HCT116 (cell line): ENCODE data around the gene LRP2. TPM values are rescaled to one million over a fixed set of nuclear protein-coding genes. Genes with fewer than 3 reads are reported as not detected.
"Not testable (repeated sequence)": the region's sequence is repeated elsewhere in the genome, so short reads cannot be mapped to it uniquely, and the experiment has no call there.

Experiments
- ATAC-seq: fragments of 200-7000 bp; cut with Tn5 transposase; 2 replicates; pipeline ENCODE4 v1.9.1; 2020; ENCODE audit warnings: mild to moderate bottlenecking, moderate library complexity
- BruUV-seq: library from RNA; stranded (reverse); fragments of 400-500 nt; replicated peaks from 2 replicates; lab custom pipeline; 2021; lab: Mats Ljungman, UMichigan
- CTCF ChIA-PET: fragments of 300-600 bp; sonication (Branson Sonifier 250); formaldehyde crosslinking; loops from one replicate; lab custom pipeline; 2021; ENCODE audit warnings: antibody characterized with exemption; lab: Charles Lee
- POLR2A ChIA-PET: fragments of 300-600, 350-600 bp; sonication (Branson Sonifier 250); formaldehyde crosslinking; loops from one replicate; lab custom pipeline; 2021; ENCODE audit warnings: antibody characterized with exemption; lab: Charles Lee
- RAD21 ChIA-PET, 2 experiments: fragments of 300-600 bp; sonication (Branson Sonifier 250); formaldehyde crosslinking; loops; one replicate each; lab custom pipeline; 2023; ENCODE audit warnings: low total read pairs in 2 of 2; ENCODE audit not compliant: uncharacterized antibody in 2 of 2, unreplicated experiment in 2 of 2, low non-redundant PET in 1 of 2; lab: Charles Lee
- DNase-seq: peaks from one replicate; pipeline ENCODE4 v3.0.0-alpha.2; 2010; ENCODE audit warnings: low read depth, low spot score
- H2AFZ ChIP-seq: fragments of 200-600 bp; shearing (Covaris generic), sonication (generic); 2 replicates; pipeline ENCODE4 v1.6.1; 2017; ENCODE audit warnings: low read depth, mixed run types, mixed read lengths, antibody characterized with exemption, low read length; ENCODE audit not compliant: poor library complexity, severe bottlenecking
- H3K27ac ChIP-seq: 2 replicates; pipeline ENCODE4 v1.5.1; 2012; ENCODE audit warnings: low read depth, low read length
- H3K27me3 ChIP-seq: fragments of 200-600 bp; sonication (generic); 2 replicates; pipeline ENCODE4 v1.6.1; 2016; ENCODE audit warnings: mixed run types, low read length, mixed read lengths; ENCODE audit not compliant: insufficient read depth
- H3K36me3 ChIP-seq, 2 experiments: fragments of 200-500 bp in 1 of 2; fragments of 200-600 bp in 1 of 2; sonication (Bioruptor generic) in 1 of 2; sonication (generic) in 1 of 2; 2 replicates each; pipeline versions ENCODE4 v1.5.1 to v1.6.1; 2014 to 2016; ENCODE audit warnings: low read length in 2 of 2, inconsistent platforms in 1 of 2, mixed read lengths in 1 of 2, mixed run types in 1 of 2; ENCODE audit not compliant: insufficient read depth in 2 of 2, control insufficient read depth in 1 of 2
- H3K4me1 ChIP-seq, 2 experiments: fragments of 200-600 bp in 1 of 2; sonication (generic) in 1 of 2; 2 replicates each; pipeline versions ENCODE4 v1.5.1 to v1.6.1; 2012 to 2017; ENCODE audit warnings: low read length in 2 of 2, inconsistent platforms in 1 of 2, mild to moderate bottlenecking in 1 of 2, mixed read lengths in 1 of 2, mixed run types in 1 of 2, moderate library complexity in 1 of 2; ENCODE audit not compliant: insufficient read depth in 2 of 2, control insufficient read depth in 1 of 2
- H3K4me2 ChIP-seq: fragments of 200-600 bp; sonication (generic); 2 replicates; pipeline ENCODE4 v1.6.1; 2017; ENCODE audit warnings: mixed run types, low read length, mixed read lengths
- H3K4me3 ChIP-seq, 2 experiments: fragments of 200-600 bp in 1 of 2; sonication (generic) in 1 of 2; replicated peaks in 1 of 2; 2 replicates each; pipeline ENCODE4 v1.5.1; 2011 to 2016; ENCODE audit warnings: low read length in 2 of 2, control low read depth in 1 of 2, low read depth in 1 of 2, mild to moderate bottlenecking in 1 of 2, mixed read lengths in 1 of 2, mixed run types in 1 of 2
- H3K79me2 ChIP-seq: fragments of 200-600 bp; sonication (generic); 2 replicates; pipeline ENCODE4 v1.6.1; 2017; ENCODE audit warnings: mild to moderate bottlenecking, mixed run types, low read length, moderate library complexity, mixed read lengths; ENCODE audit not compliant: insufficient read depth
- H3K9ac ChIP-seq: fragments of 200-600 bp; sonication (generic); 2 replicates; pipeline ENCODE4 v1.6.1; 2016; ENCODE audit warnings: low read length, mixed read lengths
- H3K9me2 ChIP-seq: fragments of 200-600 bp; sonication (generic), shearing (Covaris generic); 2 replicates; pipeline ENCODE4 v1.6.1; 2017; ENCODE audit warnings: mixed run types, mild to moderate bottlenecking, moderate library complexity; ENCODE audit not compliant: insufficient read depth
- H3K9me3 ChIP-seq, 2 experiments: fragments of 200-500 bp in 1 of 2; fragments of 200-600 bp in 1 of 2; sonication (Bioruptor generic) in 1 of 2; sonication (generic) in 1 of 2; 2 replicates each; pipeline ENCODE4 v1.6.1; 2014 to 2017; ENCODE audit warnings: low read length in 2 of 2, mixed read lengths in 2 of 2, inconsistent platforms in 1 of 2, low read depth in 1 of 2, mild to moderate bottlenecking in 1 of 2, mixed run types in 1 of 2, moderate library complexity in 1 of 2; ENCODE audit not compliant: control insufficient read depth in 1 of 2, insufficient read depth in 1 of 2
- H4K20me1 ChIP-seq: fragments of 200-600 bp; sonication (generic), shearing (Covaris generic); 2 replicates; pipeline ENCODE4 v1.6.1; 2017; ENCODE audit warnings: mixed run types, mild to moderate bottlenecking, moderate library complexity; ENCODE audit not compliant: insufficient read depth
- CEBPB ChIP-seq: IDR thresholded peaks from 2 replicates; pipeline ENCODE4 v1.6.1; 2012; ENCODE audit warnings: low read depth
- EZH2phosphoT487 ChIP-seq: fragments of 200-600 bp; IDR thresholded peaks from 2 replicates; pipeline ENCODE4 v1.6.1; 2018; ENCODE audit warnings: antibody characterized with exemption, borderline replicate concordance
- JUND ChIP-seq: IDR thresholded peaks from 2 replicates; pipeline ENCODE4 v1.6.1; 2012
- RAD21 ChIP-seq: IDR thresholded peaks from 2 replicates; pipeline ENCODE4 v1.6.1; 2012; ENCODE audit warnings: low read depth, mild to moderate bottlenecking
- SP1 ChIP-seq: IDR thresholded peaks from 2 replicates; pipeline ENCODE4 v1.6.1; 2012; ENCODE audit warnings: low read depth
- TCF7L2 ChIP-seq: IDR thresholded peaks from 2 replicates; pipeline ENCODE4 v1.7.0; 2011; ENCODE audit warnings: borderline replicate concordance, inconsistent platforms; ENCODE audit not compliant: insufficient read depth, insufficient read length; ENCODE audit errors: extremely low read depth
- YY1 ChIP-seq: IDR thresholded peaks from 2 replicates; pipeline ENCODE4 v1.6.1; 2011; ENCODE audit warnings: low read length, low read depth, moderate library complexity, mild to moderate bottlenecking; ENCODE audit not compliant: insufficient replicate concordance; ENCODE audit errors: extremely low read depth
- ZFX ChIP-seq: fragments of 450-650 bp; IDR thresholded peaks from 2 replicates; pipeline ENCODE4 v1.6.1; 2017
- intact Hi-C: fragments of 100-400 bp; cut with micrococcal nuclease; formaldehyde crosslinking; loops from 2 replicates; pipeline ENCODE4 v1.10.0; 2022
- total RNA-seq: library from RNA; stranded (reverse); gene quantifications from one replicate; pipeline ENCODE4 v1.2.1, GENCODE V29; 2021; ENCODE audit not compliant: unreplicated experiment

The LRP2 gene
- total RNA-seq, 1 experiment from 2014 or later = 0.20 TPM

DNA sequence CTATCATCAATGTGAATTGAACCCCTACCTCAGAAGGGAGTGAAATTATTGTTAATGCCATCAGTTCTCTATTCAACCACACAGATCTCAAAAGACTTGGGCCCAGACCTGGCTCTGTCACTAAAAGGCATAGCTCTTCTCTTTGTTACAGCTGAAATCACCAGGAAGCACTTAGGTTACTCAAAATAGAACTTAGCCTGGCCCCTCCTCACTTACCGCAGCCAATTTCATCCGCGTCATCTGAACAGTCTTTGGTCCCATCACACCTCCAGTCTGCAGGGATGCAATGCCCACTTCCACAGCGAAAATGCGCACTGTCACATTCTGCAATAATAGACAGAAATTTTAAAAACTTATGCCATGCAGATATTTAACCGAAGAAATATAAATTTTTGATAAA, 41.8 kb downstream of the LRP2 start:
- no peak for ATAC-seq
- CTCF ChIA-PET = no interaction called here
- Histone ChIP-seq H3K9me2 (no peaks in the 10 kb centered on the region), H2AFZ (no peak overlapping the region), H3K79me2 (no peaks in the 10 kb centered on the region), H3K4me3 (no peak overlapping the region), H3K9ac (no peak overlapping the region), H3K27ac (no peak overlapping the region), H3K9me3 (no peaks in the 10 kb centered on the region), H3K4me2 (no peak overlapping the region), H3K36me3 (no peaks in the 10 kb centered on the region), H3K27me3 (0 out of 2 replicates have a peak, but pooled peaks cover under 1% of the 10 kb centered on the region), H4K20me1 (no peaks in the 10 kb centered on the region), H3K4me1 (no peaks in the 10 kb centered on the region)
- POLR2A ChIA-PET = no interaction called here
- intact Hi-C loops = no loop called here
- BruUV-seq = no TSS peak
- TF ChIP-seq SP1 = no peak
- TF ChIP-seq YY1 = no peak
- TF ChIP-seq TCF7L2 = no peak
- TF ChIP-seq ZFX = no peak
- TF ChIP-seq RAD21 = no peak
- TF ChIP-seq CEBPB = no peak
- RAD21 ChIA-PET = no interaction called here
- DNase-seq = no peak

- no peaks in the 10 kb centered on the region for H4K20me1 ChIP-seq
- DNase-seq (no peak), ATAC-seq (no peak)
- ChIA-PET RAD21 (no interaction called here), POLR2A (no interaction called here), CTCF (no interaction called here)
- TF ChIP-seq EZH2phosphoT487 (no peak), RAD21 (no peak), JUND (no peak)
- H3K9me3 ChIP-seq = no peaks in the 10 kb centered on the region
- no peak overlapping the region for H3K4me2 ChIP-seq
- H3K9me2 ChIP-seq = no peaks in the 10 kb centered on the region
- intact Hi-C loops = no loop called here
- H3K9ac ChIP-seq = no peak overlapping the region
- no peaks in the 10 kb centered on the region for H3K27me3 ChIP-seq
- no peak overlapping the region for H2AFZ ChIP-seq
- H3K4me3 ChIP-seq = no peak overlapping the region
- H3K27ac ChIP-seq = no peak overlapping the region
- H3K36me3 ChIP-seq = no peaks in the 10 kb centered on the region
- H3K79me2 ChIP-seq = no peaks in the 10 kb centered on the region
- BruUV-seq = no TSS peak
- no peaks in the 10 kb centered on the region for H3K4me1 ChIP-seq
Measured at GRCh38 chr2:169315357-169315756, 47.0 kb downstream of the LRP2 start.

GRCh38 chr2:169308349-169308748, 54.0 kb downstream of the LRP2 start:
- DNase-seq, H3K9me2 ChIP-seq, H3K9me3 ChIP-seq, ATAC-seq, H3K79me2 ChIP-seq, H3K4me1 ChIP-seq, H3K4me3 ChIP-seq, RAD21 ChIA-PET, H3K27ac ChIP-seq, POLR2A ChIA-PET, intact Hi-C loops, H4K20me1 ChIP-seq, H3K9ac ChIP-seq, H2AFZ ChIP-seq, H3K36me3 ChIP-seq, H3K4me2 ChIP-seq, H3K27me3 ChIP-seq, BruUV-seq, CTCF ChIA-PET: not testable (repeated sequence)

- H3K4me3 ChIP-seq, H3K27ac ChIP-seq, H3K9ac ChIP-seq, intact Hi-C loops, H3K9me3 ChIP-seq, POLR2A ChIA-PET, RAD21 ChIA-PET, DNase-seq, BruUV-seq, ATAC-seq, H3K4me2 ChIP-seq, CTCF ChIA-PET, H4K20me1 ChIP-seq, H2AFZ ChIP-seq, H3K79me2 ChIP-seq, H3K9me2 ChIP-seq, H3K4me1 ChIP-seq, H3K36me3 ChIP-seq: not testable (repeated sequence)
- H3K27me3 ChIP-seq = peaks cover 25% of the 10 kb centered on the region
Measured at GRCh38 chr2:169304689-169305088, 57.6 kb downstream of the LRP2 start.
